Ectodermal cell (in vitro differentiated cells): ENCODE results near the gene GBX1.
A peak's percentile ranks its signal among the peaks of the same experiment; 100 is the strongest.

Source experiments
- H3K27ac ChIP-seq: 2 replicates; pipeline ENCODE4 v1.7.0; 2013; ENCODE audit warnings: mild to moderate bottlenecking, low read depth, low read length; ENCODE audit not compliant: insufficient read depth, poor library complexity, severe bottlenecking
- H3K27me3 ChIP-seq: 2 replicates; pipeline ENCODE4 v1.7.0; 2013; ENCODE audit warnings: mild to moderate bottlenecking, low read length; ENCODE audit not compliant: insufficient read depth, control insufficient read depth, poor library complexity, severe bottlenecking
- H3K36me3 ChIP-seq: one replicate; pipeline ENCODE4 v1.7.0; 2013; ENCODE audit warnings: low read length; ENCODE audit not compliant: control insufficient read depth, insufficient read depth
- H3K4me1 ChIP-seq: one replicate; pipeline ENCODE4 v1.7.0; 2013; ENCODE audit warnings: low read length; ENCODE audit not compliant: control insufficient read depth, insufficient read depth
- H3K4me3 ChIP-seq: 2 replicates; pipeline ENCODE4 v1.7.0; 2013; ENCODE audit warnings: low read depth, low read length, control low read depth; ENCODE audit not compliant: insufficient read depth
- H3K9me3 ChIP-seq: 2 replicates; pipeline ENCODE4 v1.7.0; 2013; ENCODE audit warnings: mild to moderate bottlenecking, low read length, moderate library complexity; ENCODE audit not compliant: control insufficient read depth
- WGBS, 2 experiments: methylation state at CpG; one replicate each; pipeline ENCODE4 v1.1.7; 2013; ENCODE audit warnings: missing lambda C conversion rate in 2 of 2; 5-methylcytosine and 5-hydroxymethylcytosine counted together

GBX1 gene

DNA sequence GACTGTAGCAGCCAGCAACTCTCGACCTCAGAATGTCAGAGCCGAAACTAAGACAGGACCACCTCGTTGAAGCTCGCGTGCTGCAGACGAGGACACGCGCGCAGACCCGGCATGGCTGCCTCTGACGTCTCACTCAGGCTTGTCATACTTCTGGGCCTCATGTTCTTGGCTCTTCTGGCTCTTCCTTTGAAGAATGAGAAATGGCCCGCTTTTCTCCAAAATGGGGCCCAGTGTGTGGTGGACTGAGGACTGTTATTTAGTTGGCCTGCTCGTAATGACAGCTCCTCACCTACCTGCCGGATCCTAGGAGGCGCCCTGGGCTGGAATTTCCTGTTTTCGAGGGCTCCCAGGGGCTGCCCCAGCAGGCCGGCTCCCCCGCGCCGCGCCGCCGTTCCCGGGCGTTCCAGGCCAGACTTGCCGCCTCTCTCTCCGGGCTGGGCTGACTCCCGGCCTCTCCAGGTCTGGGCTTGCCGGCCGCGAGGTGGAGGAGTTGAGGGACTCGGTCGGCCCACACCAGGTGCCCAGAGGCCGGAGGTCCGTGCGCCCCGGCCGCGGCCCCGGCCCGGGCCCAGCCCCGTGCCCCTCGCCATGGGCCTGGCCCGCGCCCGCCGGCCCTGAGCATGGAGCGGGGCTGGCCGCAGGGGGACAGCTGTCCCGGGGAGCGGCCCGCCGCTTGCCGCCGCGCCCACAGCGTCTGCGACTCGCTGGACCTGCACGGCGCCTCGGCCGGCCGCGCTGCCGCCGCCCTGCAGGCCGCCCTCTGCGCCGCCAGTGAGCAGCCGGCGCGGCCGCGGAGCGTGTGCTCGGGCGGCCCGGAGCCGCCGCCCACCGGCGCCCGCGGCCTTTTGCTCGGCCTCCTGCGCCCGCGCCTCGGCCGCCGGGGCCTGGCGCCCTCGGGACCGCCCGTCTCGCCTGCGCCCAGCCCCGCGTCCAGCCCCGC, 53.1 kb downstream of the GBX1 start:
- H3K27ac ChIP-seq = no peak overlapping the region
- WGBS, 2 experiments = 8 to 9% methylated on average over 101 of the region's 101 CpGs
- peaks cover 8% of the 10 kb centered on the region for H3K36me3 ChIP-seq
- peak overlapping the region; percentile 35 for H3K4me3 ChIP-seq
- peaks cover 17% of the 10 kb centered on the region for H3K27me3 ChIP-seq
- H3K9me3 ChIP-seq = no peaks in the 10 kb centered on the region
- peaks cover 18% of the 10 kb centered on the region for H3K4me1 ChIP-seq

DNA sequence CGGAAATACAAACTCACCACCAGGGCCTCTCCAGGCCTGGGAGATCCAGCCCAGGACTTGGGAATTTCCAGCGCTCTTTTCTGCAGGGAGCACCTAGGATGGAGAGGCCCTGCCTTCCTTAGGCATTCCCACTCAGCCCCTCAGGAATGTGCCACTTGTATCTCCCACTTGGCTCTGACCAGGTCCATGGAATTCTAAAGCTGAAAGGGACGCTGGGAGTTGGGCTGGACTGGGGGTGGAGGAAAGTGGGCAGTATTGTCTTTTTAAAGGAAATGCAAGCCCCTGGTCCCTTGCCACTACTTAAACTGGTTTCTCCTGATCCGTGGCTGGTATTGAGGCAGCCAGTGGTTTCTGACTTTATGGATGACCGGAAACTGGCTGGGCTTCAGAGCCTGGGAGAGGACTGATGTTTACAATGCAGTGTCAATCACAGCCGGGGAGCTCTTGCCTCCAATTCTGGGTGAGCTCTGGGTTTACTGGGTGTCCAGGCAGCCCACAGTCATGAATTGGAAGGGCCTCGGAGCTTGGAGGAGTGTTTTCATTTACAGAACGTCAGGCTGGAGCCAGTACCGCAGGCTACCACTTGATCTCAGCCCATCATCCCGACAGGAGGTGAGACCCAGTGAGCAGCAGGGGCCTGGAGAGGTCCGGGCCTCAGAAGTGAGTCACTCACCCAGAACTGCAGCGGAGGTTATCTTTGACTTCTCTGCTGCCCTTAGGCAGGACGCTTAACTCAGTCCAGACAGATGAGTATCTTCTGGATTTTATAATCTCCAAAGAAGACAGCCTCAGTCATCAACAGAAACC, 53.9 kb downstream of the GBX1 start:
- peaks cover 17% of the 10 kb centered on the region for H3K27me3 ChIP-seq
- peak overlapping the region; percentile 35 for H3K4me3 ChIP-seq
- peaks cover 18% of the 10 kb centered on the region for H3K4me1 ChIP-seq
- no peaks in the 10 kb centered on the region for H3K9me3 ChIP-seq
- H3K27ac ChIP-seq = peak overlapping the region; percentile 63
- peaks cover 8% of the 10 kb centered on the region for H3K36me3 ChIP-seq
- 28 to 33% methylated on average over 13 of the region's 13 CpGs for WGBS, 2 experiments

DNA sequence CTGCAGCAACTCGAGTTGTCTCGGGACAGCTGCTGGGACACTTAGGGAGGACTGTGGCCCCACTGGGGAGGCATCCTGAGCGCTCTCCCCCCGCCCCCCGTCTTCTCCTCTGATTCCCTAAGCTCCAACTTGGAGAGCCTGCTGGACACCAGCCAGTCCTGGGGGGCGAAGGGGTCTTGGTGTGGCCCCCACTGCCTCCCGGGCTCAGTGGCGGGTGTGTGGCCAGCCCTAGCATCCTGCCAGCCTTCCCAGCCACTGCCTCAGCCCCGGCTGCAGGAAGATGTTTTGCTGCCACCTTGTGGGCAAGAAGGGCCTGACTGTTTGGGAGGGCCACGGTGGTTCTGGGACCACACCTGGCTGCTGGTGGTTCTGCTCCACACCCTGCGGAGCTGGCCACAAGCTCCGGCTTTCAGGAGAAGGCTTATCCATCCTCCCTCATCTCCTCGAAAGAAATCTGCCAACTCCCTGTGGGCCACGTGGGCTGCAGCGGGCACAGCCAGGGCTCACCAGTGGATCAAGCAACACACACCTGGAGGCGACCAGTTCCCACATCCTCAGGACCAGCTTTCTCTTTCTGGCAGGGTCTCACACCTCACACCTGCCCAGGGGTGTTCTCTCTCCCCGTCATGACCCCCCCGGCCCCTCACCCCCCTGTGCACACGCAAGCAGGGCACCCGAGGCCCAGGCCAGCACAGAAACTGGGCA, 56.4 kb downstream of the GBX1 start:
- no peak overlapping the region for H3K4me3 ChIP-seq
- H3K36me3 ChIP-seq = no peaks in the 10 kb centered on the region
- WGBS, 2 experiments = 44 to 45% methylated on average over 20 of the region's 20 CpGs
- H3K27ac ChIP-seq = no peak overlapping the region
- no peaks in the 10 kb centered on the region for H3K9me3 ChIP-seq
- peaks cover 15% of the 10 kb centered on the region for H3K4me1 ChIP-seq
- H3K27me3 ChIP-seq = peaks cover 15% of the 10 kb centered on the region

DNA sequence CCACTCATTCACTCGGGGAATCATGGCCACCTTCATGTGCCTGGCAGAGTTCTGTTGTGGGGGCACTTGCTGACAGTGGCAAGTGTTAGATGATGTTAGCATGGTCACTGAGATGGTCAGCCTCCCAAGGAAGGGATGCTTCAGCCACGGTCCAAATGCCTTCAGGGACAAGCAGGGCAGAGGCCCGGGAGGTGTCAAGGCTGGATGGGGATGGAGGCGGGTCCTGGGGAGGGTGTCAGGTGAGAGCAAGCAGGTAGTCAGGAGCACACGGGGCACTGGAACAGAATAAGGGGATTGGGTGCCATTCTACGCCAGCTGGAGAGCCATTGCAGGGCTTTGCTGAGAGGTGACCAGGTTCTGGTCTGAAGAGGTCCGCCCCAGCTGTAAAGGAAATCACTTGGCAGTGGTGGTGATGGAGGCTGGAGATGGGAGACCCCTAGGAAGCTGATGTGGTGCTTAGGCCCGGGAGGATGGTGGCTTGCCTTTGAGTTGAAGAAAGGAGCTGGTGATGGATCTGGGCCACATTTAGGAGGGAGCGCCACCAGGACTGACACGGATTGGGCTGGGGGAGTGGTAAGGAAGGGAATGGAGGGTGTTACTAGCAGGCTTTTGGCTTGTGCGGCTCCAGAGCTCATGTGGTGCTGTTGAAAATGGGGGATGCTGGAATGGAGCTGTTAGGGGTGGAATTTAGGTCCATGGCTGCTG, 57.1 kb downstream of the GBX1 start:
- Histone ChIP-seq H3K27ac (no peak overlapping the region), H3K4me3 (no peak overlapping the region), H3K27me3 (peaks cover 8% of the 10 kb centered on the region), H3K4me1 (peaks cover 11% of the 10 kb centered on the region), H3K9me3 (no peaks in the 10 kb centered on the region), H3K36me3 (no peaks in the 10 kb centered on the region)
- 84 to 85% methylated on average over 11 of the region's 11 CpGs for WGBS, 2 experiments

DNA sequence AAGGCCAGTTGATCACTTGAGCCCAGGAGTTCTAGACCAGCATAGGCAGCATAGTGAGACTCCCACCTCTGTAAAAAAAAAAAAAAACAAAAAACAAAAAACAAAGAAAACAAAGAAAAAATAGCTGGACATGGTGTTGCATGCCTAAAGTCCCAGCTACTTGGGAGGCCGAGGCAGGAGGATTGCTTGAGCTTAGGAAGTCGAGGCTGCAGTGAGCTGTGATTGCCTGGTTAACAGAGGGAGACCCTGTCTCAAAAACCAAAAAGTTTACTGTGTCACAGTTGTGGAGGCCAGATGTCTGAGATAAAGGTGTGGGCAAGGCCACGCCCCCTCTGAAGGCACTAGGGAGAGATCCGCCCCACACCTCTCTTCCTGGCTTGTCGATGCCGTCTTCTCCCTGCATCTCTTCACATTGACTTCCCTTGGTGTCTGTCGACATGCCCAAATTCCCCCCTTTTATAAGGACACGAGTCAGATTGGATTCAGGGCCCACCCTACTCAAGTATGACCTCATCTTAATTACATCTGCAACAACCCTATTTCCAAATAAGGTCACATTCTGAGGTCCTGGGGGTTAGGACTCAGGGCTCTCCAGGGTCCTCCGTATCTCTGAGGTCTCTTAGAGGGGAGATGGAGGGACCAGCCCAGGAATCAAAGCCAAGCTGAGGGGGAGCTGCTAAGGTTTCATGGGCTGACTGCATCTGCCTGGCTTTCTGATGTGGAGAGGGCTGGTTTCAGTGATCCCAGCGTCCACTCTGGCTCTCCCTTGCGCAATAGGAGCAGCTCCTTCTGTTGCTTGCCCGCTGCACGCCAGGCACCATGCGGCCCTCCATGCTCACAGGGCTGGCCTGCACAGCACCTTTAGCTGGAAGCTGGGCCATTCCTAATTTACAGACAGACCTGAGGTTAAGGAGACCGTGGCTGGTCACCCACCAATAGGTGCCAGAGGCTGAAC, 58.1 kb downstream of the GBX1 start:
- no peak overlapping the region for H3K4me3 ChIP-seq
- H3K9me3 ChIP-seq = no peaks in the 10 kb centered on the region
- H3K4me1 ChIP-seq = peaks cover 11% of the 10 kb centered on the region
- WGBS, 2 experiments = 79 to 80% methylated on average over 15 of the region's 15 CpGs
- H3K36me3 ChIP-seq = no peaks in the 10 kb centered on the region
- peaks cover 6% of the 10 kb centered on the region for H3K27me3 ChIP-seq
- no peak overlapping the region for H3K27ac ChIP-seq

DNA sequence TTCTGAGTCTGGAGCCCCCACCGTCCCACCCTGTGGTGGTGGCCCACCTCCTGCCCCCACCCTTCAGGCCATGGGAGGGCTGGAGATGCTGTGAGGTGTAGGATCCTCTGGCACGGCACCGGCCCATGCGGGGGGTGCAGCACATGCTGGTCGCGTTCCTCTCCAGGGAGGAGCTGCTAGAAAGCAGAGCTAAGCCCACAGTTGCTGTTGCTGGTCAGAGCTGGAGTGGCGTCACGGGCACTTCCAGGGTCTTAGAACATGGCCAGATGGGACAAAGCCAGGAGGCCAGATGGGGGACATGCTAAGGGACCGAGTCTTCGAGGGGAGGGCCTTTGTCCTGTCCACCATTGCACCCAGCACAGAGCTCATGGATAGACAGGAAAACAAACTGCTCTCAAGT, 59.6 kb downstream of the GBX1 start:
- no peak overlapping the region for H3K27ac ChIP-seq
- no peaks in the 10 kb centered on the region for H3K36me3 ChIP-seq
- no peak overlapping the region for H3K4me3 ChIP-seq
- no peaks in the 10 kb centered on the region for H3K9me3 ChIP-seq
- no peaks in the 10 kb centered on the region for H3K27me3 ChIP-seq
- WGBS, 2 experiments = 89 to 90% methylated on average over 10 of the region's 10 CpGs
- H3K4me1 ChIP-seq = no peaks in the 10 kb centered on the region

- Histone ChIP-seq H3K27me3 (no peaks in the 10 kb centered on the region), H3K9me3 (no peaks in the 10 kb centered on the region), H3K4me3 (no peak overlapping the region), H3K27ac (no peak overlapping the region), H3K4me1 (no peaks in the 10 kb centered on the region), H3K36me3 (no peaks in the 10 kb centered on the region)
- WGBS, 2 experiments = 55 to 56% methylated on average over 23 of the region's 23 CpGs
These were observed 62.9 kb downstream of the GBX1 start for GRCh38 chr7:151104411-151105235.

DNA sequence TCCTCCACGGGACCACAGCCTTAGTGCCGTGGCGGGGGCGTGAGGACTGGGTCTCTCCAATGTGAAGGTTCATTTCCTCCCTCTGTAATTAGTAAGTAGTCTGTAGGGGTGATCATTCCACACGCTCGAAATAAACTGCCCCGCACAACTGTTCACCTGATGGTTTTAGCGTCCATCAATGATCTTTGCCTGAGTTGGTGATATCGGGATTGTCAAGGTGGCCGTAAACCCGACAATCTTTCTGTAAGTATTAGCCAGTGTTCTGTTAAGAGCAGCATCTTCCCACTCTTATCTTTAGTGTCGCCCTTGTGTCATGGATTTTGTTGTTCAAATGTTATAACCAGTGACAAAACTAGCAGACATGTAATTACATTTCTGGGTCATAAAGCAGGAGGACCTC, 63.5 kb downstream of the GBX1 start:
- Histone ChIP-seq H3K27ac (no peak overlapping the region), H3K4me1 (no peaks in the 10 kb centered on the region), H3K27me3 (no peaks in the 10 kb centered on the region), H3K4me3 (no peak overlapping the region), H3K36me3 (no peaks in the 10 kb centered on the region), H3K9me3 (no peaks in the 10 kb centered on the region)
- 77 to 80% methylated on average over 11 of the region's 12 CpGs for WGBS, 2 experiments
